OCI-LY1 (cell line): ENCODE results near the gene VHLL.

Source experiments
- H2AFZ ChIP-seq: fragments of 200-600 bp; sonication (generic), shearing (Covaris generic); 2 replicates; pipeline ENCODE4 v1.6.0; 2014; ENCODE audit warnings: antibody characterized with exemption, mild to moderate bottlenecking, low read length
- H3F3A ChIP-seq: fragments of 200-600 bp; sonication (generic), shearing (Covaris generic); 2 replicates; pipeline ENCODE4 v1.6.0; 2014; ENCODE audit warnings: mild to moderate bottlenecking, antibody characterized with exemption, low read length, moderate library complexity; ENCODE audit not compliant: insufficient read depth
- H3K27ac ChIP-seq: fragments of 200-600 bp; sonication (generic); 2 replicates; pipeline ENCODE4 v1.5.1; 2014; ENCODE audit warnings: low read length, mixed run types, mild to moderate bottlenecking, low read depth; ENCODE audit not compliant: poor library complexity, severe bottlenecking
- H3K27me3 ChIP-seq: fragments of 200-600 bp; sonication (generic); 2 replicates; pipeline ENCODE4 v1.6.0; 2014; ENCODE audit warnings: antibody characterized with exemption, mild to moderate bottlenecking, low read length, moderate library complexity; ENCODE audit not compliant: insufficient read depth
- H3K36me3 ChIP-seq: fragments of 200-600 bp; sonication (generic); 2 replicates; pipeline ENCODE4 v1.6.1; 2014; ENCODE audit warnings: mild to moderate bottlenecking, antibody characterized with exemption, low read length, moderate library complexity, mixed read lengths; ENCODE audit not compliant: insufficient read depth
- H3K4me1 ChIP-seq: fragments of 200-600 bp; sonication (generic); 2 replicates; pipeline ENCODE4 v1.5.1; 2014; ENCODE audit warnings: mild to moderate bottlenecking, low read length, moderate library complexity; ENCODE audit not compliant: insufficient read depth, severe bottlenecking
- H3K4me2 ChIP-seq: fragments of 200-600 bp; sonication (generic), shearing (Covaris generic); 2 replicates; pipeline ENCODE4 v1.6.1; 2014; ENCODE audit warnings: low read length
- H3K4me3 ChIP-seq: fragments of 200-600 bp; sonication (generic); 2 replicates; pipeline ENCODE4 v1.5.1; 2014; ENCODE audit warnings: low read length, low read depth, mild to moderate bottlenecking, mixed read lengths; ENCODE audit not compliant: poor library complexity, severe bottlenecking
- H3K79me2 ChIP-seq: fragments of 200-600 bp; shearing (Covaris generic); 2 replicates; pipeline ENCODE4 v1.6.1; 2016; ENCODE audit warnings: mixed run types, low read length, mixed read lengths; ENCODE audit not compliant: insufficient read depth
- H3K9ac ChIP-seq: fragments of 200-600 bp; sonication (generic), shearing (Covaris generic); 2 replicates; pipeline ENCODE4 v1.6.1; 2014; ENCODE audit warnings: mild to moderate bottlenecking, low read length, mixed read lengths
- H3K9me2 ChIP-seq: fragments of 200-600 bp; sonication (generic), shearing (Covaris generic); 2 replicates; pipeline ENCODE4 v1.6.1; 2014; ENCODE audit warnings: low read depth, mild to moderate bottlenecking, low read length, mixed read lengths
- H3K9me3 ChIP-seq: fragments of 200-600 bp; shearing (Covaris generic); 2 replicates; pipeline ENCODE4 v1.6.1; 2014; ENCODE audit warnings: low read length, mixed read lengths
- H4K20me1 ChIP-seq: fragments of 200-600 bp; sonication (generic), shearing (Covaris generic); 2 replicates; pipeline ENCODE4 v1.6.0; 2016; ENCODE audit warnings: mild to moderate bottlenecking, low read length; ENCODE audit not compliant: insufficient read depth
- EZH2 ChIP-seq: fragments of 200-600 bp; sonication (generic), shearing (Covaris generic); IDR thresholded peaks from 2 replicates; pipeline ENCODE4 v1.8.0; 2017; ENCODE audit warnings: borderline replicate concordance, mixed run types, mild to moderate bottlenecking, antibody characterized with exemption, low read length, moderate library complexity, mixed read lengths
- TF ChIP-seq, protein P1 (sequence below): fragments of 200-600 bp; sonication (generic), shearing (Covaris generic); IDR thresholded peaks from 2 replicates; pipeline ENCODE4 v1.5.1; 2017; ENCODE audit warnings: mild to moderate bottlenecking, antibody characterized with exemption, low read length, moderate library complexity, mixed read lengths

VHLL gene

DNA sequence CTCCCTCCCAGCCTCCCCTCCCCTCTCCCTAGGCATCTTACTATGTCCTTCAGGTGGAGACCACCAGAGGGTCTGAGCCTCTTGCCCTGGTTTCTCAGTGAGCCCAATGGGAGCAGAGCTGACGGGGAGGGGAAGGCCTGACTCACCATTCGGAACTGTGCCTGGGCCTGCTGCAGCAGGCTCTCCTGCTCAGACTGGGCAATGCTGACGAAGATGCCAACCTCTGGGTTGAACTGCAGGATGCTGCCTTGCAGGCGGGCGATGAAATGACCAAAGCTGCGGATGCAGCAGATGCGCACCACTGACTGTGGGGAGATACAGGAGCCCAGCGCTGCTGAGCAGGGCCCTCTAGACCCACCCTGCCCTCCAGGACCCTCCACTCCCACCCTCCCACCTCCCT is 40.2 kb downstream of the VHLL start:
- Histone ChIP-seq H3K27ac (no peak overlapping the region), H3F3A (no peaks in the 10 kb centered on the region), H3K4me2 (no peak overlapping the region), H3K9ac (no peak overlapping the region), H2AFZ (no peak overlapping the region), H3K9me2 (no peaks in the 10 kb centered on the region), H3K4me3 (no peak overlapping the region), H3K36me3 (peaks cover 88% of the 10 kb centered on the region), H3K79me2 (no peaks in the 10 kb centered on the region), H3K9me3 (no peaks in the 10 kb centered on the region), H3K27me3 (no peaks in the 10 kb centered on the region), H3K4me1 (no peaks in the 10 kb centered on the region), H4K20me1 (no peaks in the 10 kb centered on the region)
- TF ChIP-seq, protein P1, sequence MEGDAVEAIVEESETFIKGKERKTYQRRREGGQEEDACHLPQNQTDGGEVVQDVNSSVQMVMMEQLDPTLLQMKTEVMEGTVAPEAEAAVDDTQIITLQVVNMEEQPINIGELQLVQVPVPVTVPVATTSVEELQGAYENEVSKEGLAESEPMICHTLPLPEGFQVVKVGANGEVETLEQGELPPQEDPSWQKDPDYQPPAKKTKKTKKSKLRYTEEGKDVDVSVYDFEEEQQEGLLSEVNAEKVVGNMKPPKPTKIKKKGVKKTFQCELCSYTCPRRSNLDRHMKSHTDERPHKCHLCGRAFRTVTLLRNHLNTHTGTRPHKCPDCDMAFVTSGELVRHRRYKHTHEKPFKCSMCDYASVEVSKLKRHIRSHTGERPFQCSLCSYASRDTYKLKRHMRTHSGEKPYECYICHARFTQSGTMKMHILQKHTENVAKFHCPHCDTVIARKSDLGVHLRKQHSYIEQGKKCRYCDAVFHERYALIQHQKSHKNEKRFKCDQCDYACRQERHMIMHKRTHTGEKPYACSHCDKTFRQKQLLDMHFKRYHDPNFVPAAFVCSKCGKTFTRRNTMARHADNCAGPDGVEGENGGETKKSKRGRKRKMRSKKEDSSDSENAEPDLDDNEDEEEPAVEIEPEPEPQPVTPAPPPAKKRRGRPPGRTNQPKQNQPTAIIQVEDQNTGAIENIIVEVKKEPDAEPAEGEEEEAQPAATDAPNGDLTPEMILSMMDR: no peak
- no peak for TF ChIP-seq EZH2

DNA sequence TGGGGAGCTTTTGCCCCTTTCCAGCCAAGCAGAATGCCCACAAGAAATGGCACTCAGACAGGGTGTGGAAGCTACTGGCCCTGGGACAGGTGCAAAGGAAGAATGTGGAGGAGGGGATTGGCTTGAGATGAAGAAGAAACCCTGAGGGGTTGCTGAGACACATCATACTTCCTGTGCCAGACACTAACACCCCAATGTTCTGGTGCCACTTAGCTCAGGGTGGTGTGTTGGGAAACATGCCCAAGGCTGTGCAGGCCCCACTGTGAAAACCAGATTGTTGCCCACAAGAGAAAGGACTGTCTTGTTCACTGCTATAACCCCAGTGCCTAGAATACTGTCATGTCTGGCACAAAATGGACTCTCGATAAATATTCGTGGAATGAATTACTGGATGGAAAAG is 41.4 kb downstream of the VHLL start:
- Histone ChIP-seq H3K9me3 (no peaks in the 10 kb centered on the region), H3K4me2 (no peak overlapping the region), H3K27ac (no peak overlapping the region), H3K9me2 (no peaks in the 10 kb centered on the region), H3K27me3 (no peaks in the 10 kb centered on the region), H2AFZ (no peak overlapping the region), H3K36me3 (peaks cover 88% of the 10 kb centered on the region), H3F3A (no peaks in the 10 kb centered on the region), H3K4me3 (no peak overlapping the region), H3K4me1 (no peaks in the 10 kb centered on the region), H3K9ac (no peak overlapping the region), H4K20me1 (no peaks in the 10 kb centered on the region), H3K79me2 (no peaks in the 10 kb centered on the region)
- TF ChIP-seq, protein P1: no peak
- no peak for TF ChIP-seq EZH2

DNA sequence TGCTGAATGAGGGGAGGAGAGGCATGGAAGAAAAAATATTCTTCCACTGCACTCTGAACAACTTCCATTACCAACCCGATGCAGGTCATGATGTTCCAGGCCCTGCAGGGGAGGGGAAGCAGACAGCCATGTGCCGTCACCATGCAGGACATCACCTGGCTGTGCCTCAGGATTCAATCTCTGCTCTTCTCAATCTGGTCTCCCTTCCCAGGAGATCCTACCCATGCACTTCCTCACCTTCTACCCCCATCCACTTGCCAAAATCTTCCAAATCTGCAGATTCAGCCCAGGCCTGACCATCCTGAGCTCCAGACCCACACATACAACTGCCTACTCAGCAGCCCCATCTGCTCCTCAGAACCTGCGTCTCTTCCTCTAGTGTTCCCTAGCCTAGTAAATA is 45.5 kb downstream of the VHLL start:
- Histone ChIP-seq H4K20me1 (no peaks in the 10 kb centered on the region), H3K79me2 (no peaks in the 10 kb centered on the region), H3K4me1 (no peaks in the 10 kb centered on the region), H3K4me3 (no peak overlapping the region), H3K9me3 (no peaks in the 10 kb centered on the region), H3K27me3 (no peaks in the 10 kb centered on the region), H2AFZ (no peak overlapping the region), H3K27ac (no peak overlapping the region), H3K36me3 (peaks cover 91% of the 10 kb centered on the region), H3F3A (no peaks in the 10 kb centered on the region), H3K9me2 (no peaks in the 10 kb centered on the region), H3K9ac (no peak overlapping the region), H3K4me2 (no peak overlapping the region)
- TF ChIP-seq, protein P1: no peak
- no peak for TF ChIP-seq EZH2
